Inferior parietal cortex (tissue), 1 donor: ENCODE measurements around the gene GNRHR.
"Not testable (repeated sequence)": the region's sequence is repeated elsewhere in the genome, so short reads cannot be mapped to it uniquely, and the experiment has no call there.

Experiments used
- DNase-seq: peaks from one replicate; pipeline ENCODE4 v3.0.0-alpha.2; 2016; ENCODE audit errors: extremely low spot score

Gene GNRHR

GRCh38 chr4:67754288-67754687 is at the start of gene GNRHR:
Gene GNRHR, minus strand, starts transcription at chr4:67754388. Its CDS starts 53 bp downstream, at chr4:67754335.
- DNase-seq: no peak

- no peak for DNase-seq
Measured at GRCh38 chr4:67796810-67797209, 42.6 kb upstream of the GNRHR start.

- no peak for DNase-seq
Measured at GRCh38 chr4:67790721-67791120, 36.5 kb upstream of the GNRHR start.

- no peak for DNase-seq
Measured at GRCh38 chr4:67787311-67787710, 33.1 kb upstream of the GNRHR start.

- DNase-seq: no peak
Measured at GRCh38 chr4:67785528-67785927, 31.3 kb upstream of the GNRHR start.

GRCh38 chr4:67779631-67780030 is 25.4 kb upstream of the GNRHR start:
- no peak for DNase-seq

GRCh38 chr4:67776746-67777145 is 22.6 kb upstream of the GNRHR start:
- no peak for DNase-seq

- DNase-seq: no peak
Measured at GRCh38 chr4:67770422-67770821, 16.2 kb upstream of the GNRHR start.

- DNase-seq: no peak
Measured at GRCh38 chr4:67765928-67766327, 11.7 kb upstream of the GNRHR start.

GRCh38 chr4:67765401-67765800 is 11.2 kb upstream of the GNRHR start:
- DNase-seq: no peak

- DNase-seq: no peak
Measured at GRCh38 chr4:67764183-67764582, 10.0 kb upstream of the GNRHR start.

GRCh38 chr4:67762086-67762485 is 7.9 kb upstream of the GNRHR start:
- no peak for DNase-seq

- not testable (repeated sequence) for DNase-seq
Measured at GRCh38 chr4:67756991-67757390, 2.8 kb upstream of the GNRHR start.

- no peak for DNase-seq
Measured at GRCh38 chr4:67755974-67756373, 1.8 kb upstream of the GNRHR start.

- no peak for DNase-seq
Measured at GRCh38 chr4:67751260-67751659, 2.9 kb downstream of the GNRHR start.

- no peak for DNase-seq
Measured at GRCh38 chr4:67750691-67751090, 3.5 kb downstream of the GNRHR start.

- DNase-seq: no peak
Measured at GRCh38 chr4:67749286-67749685, 4.9 kb downstream of the GNRHR start.

- DNase-seq: peak; percentile 79
Measured at GRCh38 chr4:67746797-67747495, 7.2 kb downstream of the GNRHR start.

- no peak for DNase-seq
Measured at GRCh38 chr4:67744561-67745283, 9.5 kb downstream of the GNRHR start.

- DNase-seq: no peak
Measured at GRCh38 chr4:67743194-67743593, 11.0 kb downstream of the GNRHR start.

GRCh38 chr4:67736262-67736661 is 17.9 kb downstream of the GNRHR start:
- no peak for DNase-seq

GRCh38 chr4:67735325-67735724 is 18.9 kb downstream of the GNRHR start:
- DNase-seq: no peak

- not testable (repeated sequence) for DNase-seq
Measured at GRCh38 chr4:67730511-67730910, 23.7 kb downstream of the GNRHR start.
